K562 (cell line): ENCODE data around the gene BDP1. TPM values are rescaled to one million over a fixed set of nuclear protein-coding genes. Genes with fewer than 3 reads are reported as not detected.
A peak's percentile ranks its signal among the peaks of the same experiment; 100 is the strongest.

Source experiments
- FOXA3 ChIP-seq, 2 experiments: fragments of 450-650 bp in 1 of 2; sonication (generic) in 1 of 2; formaldehyde crosslinking; IDR thresholded peaks in 1 of 2; conservative IDR thresholded peaks in 1 of 2; 2 replicates each; pipeline versions ENCODE4 v1.4.0 to v1.8.0; 2020 to 2022; ENCODE audit warnings: mild to moderate bottlenecking in 2 of 2, missing genetic modification reagents in 1 of 2
- SIN3B ChIP-seq: fragments of 450-650 bp; IDR thresholded peaks from 2 replicates; pipeline ENCODE4 v1.6.1; 2017; ENCODE audit warnings: low read depth, mild to moderate bottlenecking, moderate library complexity
- ZNF224 ChIP-seq: sonication (generic); formaldehyde crosslinking; IDR thresholded peaks from 2 replicates; pipeline ENCODE4 v1.8.0; 2022; ENCODE audit warnings: mild to moderate bottlenecking, missing genetic modification reagents
- polyA plus RNA-seq, 8 experiments: library from polyadenylated mRNA; depleted of rRNA in 4 of 8; stranded (reverse) in 5 of 8; unstranded in 3 of 8; fragments of >200 nt; fragmentation: Nextera tagmentation in 2 of 8; fragmentation: Illumina TruSeq in 1 of 8; extraction: Ambion mirVana in 2 of 8; extraction: Trizol in 1 of 8; gene quantifications; 2 replicates each; pipeline versions ENCODE4 v1.2.1 to v1.2.3, GENCODE V29; 2011 to 2014; ENCODE audit warnings: inconsistent platforms in 1 of 8, missing spikeins in 1 of 8
- total RNA-seq, 7 experiments: library from RNA; depleted of rRNA in 6 of 7; stranded (reverse); fragments of >200 nt in 6 of 7; fragmentation: Illumina TruSeq in 2 of 7; extraction: Trizol in 2 of 7; gene quantifications; 2 replicates each; pipeline versions ENCODE4 v1.2.1 to v1.2.3, GENCODE V29; 2011 to 2021; ENCODE audit warnings: low replicate concordance in 1 of 7
- TF ChIP-seq, protein P1 (sequence below): sonication (generic); formaldehyde crosslinking; IDR thresholded peaks from 2 replicates; pipeline ENCODE4 v1.8.0; 2022; ENCODE audit warnings: mild to moderate bottlenecking, missing genetic modification reagents
- TF ChIP-seq, protein P2 (sequence below), 2 experiments: fragments of 450-650 bp in 1 of 2; IDR thresholded peaks; 2 replicates each; pipeline ENCODE4 v1.6.1; 2011 to 2017; ENCODE audit warnings: low read depth in 2 of 2, antibody characterized with exemption in 1 of 2, borderline replicate concordance in 1 of 2, low read length in 1 of 2, mild to moderate bottlenecking in 1 of 2, mixed read lengths in 1 of 2; ENCODE audit not compliant: control insufficient read depth in 1 of 2
- TF ChIP-seq, protein P3 (sequence below), 2 experiments: IDR thresholded peaks; 2 replicates each; pipeline ENCODE4 v1.6.1; 2012; ENCODE audit warnings: improper control_type of control experiment in 2 of 2, low read depth in 2 of 2, low read length in 2 of 2, borderline replicate concordance in 1 of 2
- TF ChIP-seq, protein P4 (sequence below): fragments of 450-650 bp; formaldehyde crosslinking; IDR thresholded peaks from 2 replicates; pipeline ENCODE4 v1.4.0; 2020; ENCODE audit warnings: mild to moderate bottlenecking, moderate library complexity
- TF ChIP-seq, protein P5 (sequence below): fragments of 250-450 bp; sonication (Bioruptor Pico); IDR thresholded peaks from 2 replicates; pipeline ENCODE4 v1.8.0; 2021; ENCODE audit warnings: mild to moderate bottlenecking, moderate library complexity
- TF ChIP-seq, protein P6 (sequence below), 2 experiments: fragments of 250-450 bp in 1 of 2; fragments of 450-650 bp in 1 of 2; sonication (Bioruptor Pico) in 1 of 2; IDR thresholded peaks; 2 replicates each; pipeline versions ENCODE4 v1.6.1 to v1.8.0; 2016 to 2021; ENCODE audit warnings: mild to moderate bottlenecking in 2 of 2, moderate library complexity in 2 of 2, missing compliant biosample characterization in 1 of 2, missing genetic modification characterization in 1 of 2

The BDP1 gene
- total and polyA plus RNA-seq, 9 of the 15 experiments (the other 6 are each of a cell fraction or from before 2014, with no cell fraction given) = 6.9 to 47.3 (median 23.9) TPM

DNA sequence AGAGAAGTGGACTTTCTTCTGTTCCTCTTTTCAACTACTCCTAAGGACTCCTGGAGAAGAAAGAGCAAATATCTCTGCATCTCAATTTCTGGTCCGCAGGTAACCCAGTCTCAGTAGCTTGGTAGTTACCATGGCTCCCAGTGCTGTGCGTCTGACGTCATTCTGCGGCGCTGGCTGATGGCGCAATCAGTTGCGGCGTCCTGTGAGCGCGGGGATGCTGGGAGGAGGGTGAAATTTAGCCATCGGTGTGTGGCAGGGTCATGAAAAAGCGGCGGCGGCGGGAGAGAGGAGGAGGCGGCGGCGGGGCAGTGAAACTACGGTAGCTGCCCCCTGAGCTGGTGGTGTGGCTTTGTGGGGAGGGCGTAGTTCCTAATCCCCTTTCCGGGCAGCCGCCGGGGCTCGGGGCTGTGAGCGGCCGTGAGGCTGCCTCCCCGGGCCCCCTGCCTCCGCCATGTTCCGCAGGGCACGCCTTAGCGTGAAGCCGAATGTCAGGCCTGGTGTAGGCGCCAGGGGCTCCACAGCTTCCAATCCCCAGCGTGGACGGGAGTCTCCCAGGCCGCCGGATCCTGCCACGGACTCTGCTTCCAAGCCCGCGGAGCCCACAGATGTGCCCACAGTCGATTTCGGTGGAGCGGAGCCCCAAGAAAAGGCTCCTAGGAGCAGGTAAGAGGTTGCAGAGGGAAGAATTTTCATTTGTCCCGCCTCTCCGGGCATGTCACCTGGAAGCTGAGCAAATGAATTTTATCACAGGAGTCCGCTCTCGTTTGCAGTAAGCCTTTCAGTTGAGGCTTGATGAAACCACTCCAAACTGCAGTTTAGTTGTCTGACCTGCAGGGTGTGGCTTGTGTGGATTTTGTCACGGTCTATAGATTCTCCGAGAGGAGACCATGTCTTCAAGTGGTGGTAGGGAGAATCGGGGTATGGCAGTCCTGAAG, at the start of gene BDP1 (continued):
- TF ChIP-seq, protein P1, sequence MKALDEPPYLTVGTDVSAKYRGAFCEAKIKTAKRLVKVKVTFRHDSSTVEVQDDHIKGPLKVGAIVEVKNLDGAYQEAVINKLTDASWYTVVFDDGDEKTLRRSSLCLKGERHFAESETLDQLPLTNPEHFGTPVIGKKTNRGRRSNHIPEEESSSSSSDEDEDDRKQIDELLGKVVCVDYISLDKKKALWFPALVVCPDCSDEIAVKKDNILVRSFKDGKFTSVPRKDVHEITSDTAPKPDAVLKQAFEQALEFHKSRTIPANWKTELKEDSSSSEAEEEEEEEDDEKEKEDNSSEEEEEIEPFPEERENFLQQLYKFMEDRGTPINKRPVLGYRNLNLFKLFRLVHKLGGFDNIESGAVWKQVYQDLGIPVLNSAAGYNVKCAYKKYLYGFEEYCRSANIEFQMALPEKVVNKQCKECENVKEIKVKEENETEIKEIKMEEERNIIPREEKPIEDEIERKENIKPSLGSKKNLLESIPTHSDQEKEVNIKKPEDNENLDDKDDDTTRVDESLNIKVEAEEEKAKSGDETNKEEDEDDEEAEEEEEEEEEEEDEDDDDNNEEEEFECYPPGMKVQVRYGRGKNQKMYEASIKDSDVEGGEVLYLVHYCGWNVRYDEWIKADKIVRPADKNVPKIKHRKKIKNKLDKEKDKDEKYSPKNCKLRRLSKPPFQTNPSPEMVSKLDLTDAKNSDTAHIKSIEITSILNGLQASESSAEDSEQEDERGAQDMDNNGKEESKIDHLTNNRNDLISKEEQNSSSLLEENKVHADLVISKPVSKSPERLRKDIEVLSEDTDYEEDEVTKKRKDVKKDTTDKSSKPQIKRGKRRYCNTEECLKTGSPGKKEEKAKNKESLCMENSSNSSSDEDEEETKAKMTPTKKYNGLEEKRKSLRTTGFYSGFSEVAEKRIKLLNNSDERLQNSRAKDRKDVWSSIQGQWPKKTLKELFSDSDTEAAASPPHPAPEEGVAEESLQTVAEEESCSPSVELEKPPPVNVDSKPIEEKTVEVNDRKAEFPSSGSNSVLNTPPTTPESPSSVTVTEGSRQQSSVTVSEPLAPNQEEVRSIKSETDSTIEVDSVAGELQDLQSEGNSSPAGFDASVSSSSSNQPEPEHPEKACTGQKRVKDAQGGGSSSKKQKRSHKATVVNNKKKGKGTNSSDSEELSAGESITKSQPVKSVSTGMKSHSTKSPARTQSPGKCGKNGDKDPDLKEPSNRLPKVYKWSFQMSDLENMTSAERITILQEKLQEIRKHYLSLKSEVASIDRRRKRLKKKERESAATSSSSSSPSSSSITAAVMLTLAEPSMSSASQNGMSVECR = peak; percentile 97
- TF ChIP-seq, protein P2, sequence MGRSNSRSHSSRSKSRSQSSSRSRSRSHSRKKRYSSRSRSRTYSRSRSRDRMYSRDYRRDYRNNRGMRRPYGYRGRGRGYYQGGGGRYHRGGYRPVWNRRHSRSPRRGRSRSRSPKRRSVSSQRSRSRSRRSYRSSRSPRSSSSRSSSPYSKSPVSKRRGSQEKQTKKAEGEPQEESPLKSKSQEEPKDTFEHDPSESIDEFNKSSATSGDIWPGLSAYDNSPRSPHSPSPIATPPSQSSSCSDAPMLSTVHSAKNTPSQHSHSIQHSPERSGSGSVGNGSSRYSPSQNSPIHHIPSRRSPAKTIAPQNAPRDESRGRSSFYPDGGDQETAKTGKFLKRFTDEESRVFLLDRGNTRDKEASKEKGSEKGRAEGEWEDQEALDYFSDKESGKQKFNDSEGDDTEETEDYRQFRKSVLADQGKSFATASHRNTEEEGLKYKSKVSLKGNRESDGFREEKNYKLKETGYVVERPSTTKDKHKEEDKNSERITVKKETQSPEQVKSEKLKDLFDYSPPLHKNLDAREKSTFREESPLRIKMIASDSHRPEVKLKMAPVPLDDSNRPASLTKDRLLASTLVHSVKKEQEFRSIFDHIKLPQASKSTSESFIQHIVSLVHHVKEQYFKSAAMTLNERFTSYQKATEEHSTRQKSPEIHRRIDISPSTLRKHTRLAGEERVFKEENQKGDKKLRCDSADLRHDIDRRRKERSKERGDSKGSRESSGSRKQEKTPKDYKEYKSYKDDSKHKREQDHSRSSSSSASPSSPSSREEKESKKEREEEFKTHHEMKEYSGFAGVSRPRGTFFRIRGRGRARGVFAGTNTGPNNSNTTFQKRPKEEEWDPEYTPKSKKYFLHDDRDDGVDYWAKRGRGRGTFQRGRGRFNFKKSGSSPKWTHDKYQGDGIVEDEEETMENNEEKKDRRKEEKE (IDR thresholded peaks at IDR 0.05; ENCODE audit: borderline replicate concordance in 1 of 2, control insufficient read depth in 1 of 2, low read depth in 2 of 2, low read length in 1 of 2) = no peak
- TF ChIP-seq, protein P3, sequence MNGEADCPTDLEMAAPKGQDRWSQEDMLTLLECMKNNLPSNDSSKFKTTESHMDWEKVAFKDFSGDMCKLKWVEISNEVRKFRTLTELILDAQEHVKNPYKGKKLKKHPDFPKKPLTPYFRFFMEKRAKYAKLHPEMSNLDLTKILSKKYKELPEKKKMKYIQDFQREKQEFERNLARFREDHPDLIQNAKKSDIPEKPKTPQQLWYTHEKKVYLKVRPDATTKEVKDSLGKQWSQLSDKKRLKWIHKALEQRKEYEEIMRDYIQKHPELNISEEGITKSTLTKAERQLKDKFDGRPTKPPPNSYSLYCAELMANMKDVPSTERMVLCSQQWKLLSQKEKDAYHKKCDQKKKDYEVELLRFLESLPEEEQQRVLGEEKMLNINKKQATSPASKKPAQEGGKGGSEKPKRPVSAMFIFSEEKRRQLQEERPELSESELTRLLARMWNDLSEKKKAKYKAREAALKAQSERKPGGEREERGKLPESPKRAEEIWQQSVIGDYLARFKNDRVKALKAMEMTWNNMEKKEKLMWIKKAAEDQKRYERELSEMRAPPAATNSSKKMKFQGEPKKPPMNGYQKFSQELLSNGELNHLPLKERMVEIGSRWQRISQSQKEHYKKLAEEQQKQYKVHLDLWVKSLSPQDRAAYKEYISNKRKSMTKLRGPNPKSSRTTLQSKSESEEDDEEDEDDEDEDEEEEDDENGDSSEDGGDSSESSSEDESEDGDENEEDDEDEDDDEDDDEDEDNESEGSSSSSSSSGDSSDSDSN (IDR thresholded peaks at IDR 0.05; ENCODE audit: borderline replicate concordance in 1 of 2, low read depth in 2 of 2, low read length in 2 of 2) = peak; percentile 88; a peak in 2 of 4 replicates
- peak; percentile 92 for TF ChIP-seq SIN3B
- TF ChIP-seq, protein P4, sequence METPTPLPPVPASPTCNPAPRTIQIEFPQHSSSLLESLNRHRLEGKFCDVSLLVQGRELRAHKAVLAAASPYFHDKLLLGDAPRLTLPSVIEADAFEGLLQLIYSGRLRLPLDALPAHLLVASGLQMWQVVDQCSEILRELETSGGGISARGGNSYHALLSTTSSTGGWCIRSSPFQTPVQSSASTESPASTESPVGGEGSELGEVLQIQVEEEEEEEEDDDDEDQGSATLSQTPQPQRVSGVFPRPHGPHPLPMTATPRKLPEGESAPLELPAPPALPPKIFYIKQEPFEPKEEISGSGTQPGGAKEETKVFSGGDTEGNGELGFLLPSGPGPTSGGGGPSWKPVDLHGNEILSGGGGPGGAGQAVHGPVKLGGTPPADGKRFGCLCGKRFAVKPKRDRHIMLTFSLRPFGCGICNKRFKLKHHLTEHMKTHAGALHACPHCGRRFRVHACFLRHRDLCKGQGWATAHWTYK (CRISPR knock-in tag) = 0 out of 2 replicates have a peak, but pooled peaks have one; percentile 19
- TF ChIP-seq FOXA3 (CRISPR knock-in tag; conservative IDR thresholded peaks at IDR 0.05 in 1 of 2, IDR thresholded peaks at IDR 0.05 in 1 of 2) = peak in 1 of 2 experiments; percentile 36; a peak in 1 of 4 replicates
- TF ChIP-seq, protein P5, sequence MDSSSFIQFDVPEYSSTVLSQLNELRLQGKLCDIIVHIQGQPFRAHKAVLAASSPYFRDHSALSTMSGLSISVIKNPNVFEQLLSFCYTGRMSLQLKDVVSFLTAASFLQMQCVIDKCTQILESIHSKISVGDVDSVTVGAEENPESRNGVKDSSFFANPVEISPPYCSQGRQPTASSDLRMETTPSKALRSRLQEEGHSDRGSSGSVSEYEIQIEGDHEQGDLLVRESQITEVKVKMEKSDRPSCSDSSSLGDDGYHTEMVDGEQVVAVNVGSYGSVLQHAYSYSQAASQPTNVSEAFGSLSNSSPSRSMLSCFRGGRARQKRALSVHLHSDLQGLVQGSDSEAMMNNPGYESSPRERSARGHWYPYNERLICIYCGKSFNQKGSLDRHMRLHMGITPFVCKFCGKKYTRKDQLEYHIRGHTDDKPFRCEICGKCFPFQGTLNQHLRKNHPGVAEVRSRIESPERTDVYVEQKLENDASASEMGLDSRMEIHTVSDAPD (CRISPR knock-in tag) = no peak
- TF ChIP-seq, protein P6, sequence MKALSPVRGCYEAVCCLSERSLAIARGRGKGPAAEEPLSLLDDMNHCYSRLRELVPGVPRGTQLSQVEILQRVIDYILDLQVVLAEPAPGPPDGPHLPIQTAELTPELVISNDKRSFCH (CRISPR knock-in tag; IDR thresholded peaks at IDR 0.05) = no peak
- TF ChIP-seq, protein P6 (tag; IDR thresholded peaks at IDR 0.05) = peak; percentile 72; the same call in 1 of the 2 replicates
- no peak for TF ChIP-seq ZNF224
